ENCODE data around the gene CHST6.

- TF ChIP-seq EGR1 (IDR thresholded peaks at IDR 0.05; ENCODE audit: low read depth) (no peak), REST (IDR thresholded peaks at IDR 0.05; ENCODE audit: low read depth) (no peak), SIN3A (IDR thresholded peaks at IDR 0.05; ENCODE audit: low read depth) (no peak), MAX (IDR thresholded peaks at IDR 0.05) (no peak)
Measured at GRCh38 chr16:75535901-75536300, 40.7 kb upstream of the CHST6 start, which contains the start of gene CHST5.
